Ishikawa (cell line): ENCODE data around the gene PEAK1.

ENCODE experiments used
- CEBPB ChIP-seq: IDR thresholded peaks from 2 replicates; pipeline ENCODE4 v1.6.1; 2012
- EP300 ChIP-seq: IDR thresholded peaks from 2 replicates; pipeline ENCODE4 v1.6.1; 2012; ENCODE audit warnings: borderline replicate concordance
- RAD21 ChIP-seq: IDR thresholded peaks from 2 replicates; pipeline ENCODE4 v1.6.1; 2012; ENCODE audit warnings: low read depth
- TAF1 ChIP-seq: IDR thresholded peaks from 2 replicates; pipeline ENCODE4 v1.6.1; 2012; ENCODE audit warnings: low read depth, mild to moderate bottlenecking
- TCF12 ChIP-seq: IDR thresholded peaks from 2 replicates; pipeline ENCODE4 v1.6.1; 2012; ENCODE audit warnings: low read depth

DNA sequence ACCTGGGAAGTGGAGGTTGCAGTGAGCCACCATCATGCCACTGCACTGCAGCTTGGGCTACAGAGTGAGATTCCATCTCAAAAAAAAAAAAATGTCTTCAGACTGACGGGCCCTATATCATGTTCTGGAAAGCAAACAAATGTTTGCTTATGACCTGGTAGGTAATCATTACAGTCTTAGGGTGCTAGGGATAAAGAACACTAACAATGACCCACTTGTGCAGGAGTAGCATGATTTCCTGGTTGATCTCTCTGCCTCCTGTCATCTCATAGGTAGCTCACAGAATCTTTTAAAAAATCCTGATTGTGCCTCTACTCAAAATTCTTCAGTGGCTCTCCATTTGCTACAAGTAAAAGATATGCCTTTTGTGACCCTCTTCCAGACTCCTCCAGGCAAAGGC is 274.5 kb downstream of the PEAK1 start:
- TF ChIP-seq EP300 (no peak), TAF1 (no peak), RAD21 (no peak), TCF12 (no peak), CEBPB (no peak)
